A549 (cell line): ENCODE data around the gene TOM1L2. TPM values are rescaled to one million over a fixed set of nuclear protein-coding genes. Genes with fewer than 3 reads are reported as not detected.

Experiments used
- ATAC-seq, 2 experiments: fragments of 200-7000 bp in 1 of 2; fragments of >200 bp in 1 of 2; cut with Nextera tagmentation in 1 of 2; cut with Tn5 transposase in 1 of 2; 3 replicates each; pipeline versions ENCODE4 v1.8.0 to v1.9.1; 2018 to 2020; ENCODE audit warnings: mild to moderate bottlenecking in 1 of 2, moderate library complexity in 1 of 2
- CTCF ChIA-PET: fragments of 300-600 bp; sonication (Branson Sonifier 250); formaldehyde crosslinking; extraction: SDS; loops from one replicate; lab custom pipeline; 2021; ENCODE audit warnings: antibody characterized with exemption, inconsistent platforms; lab: Yijun Ruan, JAX
- POLR2A ChIA-PET: fragments of 350-600 bp; formaldehyde crosslinking; extraction: SDS; loops from one replicate; lab custom pipeline; 2021; ENCODE audit warnings: antibody characterized with exemption, inconsistent platforms; lab: Yijun Ruan, JAX
- DNase-seq, 2 experiments: peaks; one replicate each; pipeline versions ENCODE4 v3.0.0 to v3.0.0-alpha.2; 2011 to 2016; ENCODE audit warnings: low read depth in 1 of 2, low spot score in 1 of 2
- FAIRE-seq: peaks from 2 replicates; lab custom pipeline; 2011; peaks lifted over from hg19 to GRCh38; lab: Jason Lieb, UNC
- H3K27ac ChIP-seq, 2 experiments: fragments of >200 bp; sonication (Bioruptor Twin); formaldehyde crosslinking; 3 replicates each; pipeline ENCODE4 v1.5.1; 2016 to 2017
- H3K4me1 ChIP-seq: fragments of >200 bp; sonication (Bioruptor Twin); formaldehyde crosslinking; 3 replicates; pipeline ENCODE4 v1.6.1; 2016
- H3K4me2 ChIP-seq: fragments of >200 bp; sonication (Bioruptor Twin); formaldehyde crosslinking; 3 replicates; pipeline ENCODE4 v1.6.1; 2016
- H3K4me3 ChIP-seq: fragments of >200 bp; sonication (Bioruptor Twin); formaldehyde crosslinking; 3 replicates; pipeline ENCODE4 v1.5.1; 2016
- H3K9me3 ChIP-seq: fragments of >200 bp; sonication (Bioruptor Twin); formaldehyde crosslinking; 3 replicates; pipeline ENCODE4 v1.6.1; 2016
- BHLHE40 ChIP-seq: IDR thresholded peaks from 2 replicates; pipeline ENCODE4 v1.6.1; 2012; ENCODE audit warnings: low read depth, low read length, inconsistent platforms
- CBX2 ChIP-seq: fragments of 200-600 bp; sonication (generic); IDR thresholded peaks from 2 replicates; pipeline ENCODE4 v1.6.1; 2016; ENCODE audit warnings: low read depth, mild to moderate bottlenecking, borderline replicate concordance
- CHD2 ChIP-seq: fragments of 150-350 bp; IDR thresholded peaks from 2 replicates; pipeline ENCODE4 v1.6.1; 2014; ENCODE audit warnings: low read length; ENCODE audit not compliant: partially characterized antibody
- ESRRA ChIP-seq: fragments of 150-350 bp; IDR thresholded peaks from 2 replicates; pipeline ENCODE4 v1.6.1; 2014; ENCODE audit warnings: mild to moderate bottlenecking, low read length, borderline replicate concordance
- FOXS1 ChIP-seq: fragments of 250-450 bp; sonication (Bioruptor Pico); IDR thresholded peaks from 2 replicates; pipeline ENCODE4 v1.5.0; 2020; ENCODE audit warnings: mild to moderate bottlenecking, moderate library complexity
- HEYL ChIP-seq: fragments of 250-450 bp; sonication (Bioruptor Pico); IDR thresholded peaks from 2 replicates; pipeline ENCODE4 v1.8.0; 2021; ENCODE audit warnings: mild to moderate bottlenecking, moderate library complexity
- HOXA7 ChIP-seq: fragments of 250-450 bp; sonication (Bioruptor Pico); IDR thresholded peaks from 2 replicates; pipeline ENCODE4 v1.5.0; 2020; ENCODE audit warnings: mild to moderate bottlenecking, moderate library complexity
- HOXB5 ChIP-seq: fragments of 250-450 bp; sonication (Bioruptor Pico); IDR thresholded peaks from 2 replicates; pipeline ENCODE4 v1.5.0; 2020; ENCODE audit warnings: mild to moderate bottlenecking, moderate library complexity
- JUN ChIP-seq, 2 experiments: fragments of >200 bp; sonication (Bioruptor Twin); formaldehyde crosslinking; IDR thresholded peaks; 2 replicates in 1 of 2; 3 replicates in 1 of 2; pipeline ENCODE4 v1.6.1; 2016 to 2017
- KDM1A ChIP-seq: fragments of 200-600 bp; sonication (generic); IDR thresholded peaks from 2 replicates; pipeline ENCODE4 v1.6.1; 2016; ENCODE audit warnings: low read depth, mild to moderate bottlenecking
- KDM5A ChIP-seq: fragments of 200-600 bp; sonication (generic); IDR thresholded peaks from 2 replicates; pipeline ENCODE4 v1.6.1; 2016; ENCODE audit warnings: antibody characterized with exemption, mild to moderate bottlenecking
- MAZ ChIP-seq: fragments of 150-350 bp; IDR thresholded peaks from 2 replicates; pipeline ENCODE4 v1.6.1; 2014; ENCODE audit warnings: antibody characterized with exemption, low read depth, low read length, borderline replicate concordance
- NR3C1 ChIP-seq: fragments of >200 bp; sonication (Bioruptor Twin); formaldehyde crosslinking; IDR thresholded peaks from 3 replicates; pipeline ENCODE4 v1.6.1; 2017
- RAD21 ChIP-seq, 2 experiments: fragments of >200 bp in 1 of 2; sonication (Bioruptor Twin) in 1 of 2; formaldehyde crosslinking in 1 of 2; IDR thresholded peaks in 1 of 2; conservative IDR thresholded peaks in 1 of 2; 2 replicates in 1 of 2; 3 replicates in 1 of 2; pipeline ENCODE4 v1.6.1; 2012 to 2018; ENCODE audit warnings: inconsistent platforms in 1 of 2
- RARB ChIP-seq: fragments of 250-450 bp; sonication (Bioruptor Pico); IDR thresholded peaks from 2 replicates; pipeline ENCODE4 v1.8.0; 2021; ENCODE audit warnings: mild to moderate bottlenecking, moderate library complexity
- RFX5 ChIP-seq: fragments of 450-650 bp; IDR thresholded peaks from 2 replicates; pipeline ENCODE4 v1.7.1; 2014; ENCODE audit warnings: antibody characterized with exemption, mild to moderate bottlenecking, moderate library complexity
- SREBF2 ChIP-seq: fragments of 450-650 bp; IDR thresholded peaks from 2 replicates; pipeline ENCODE4 v1.6.1; 2014; ENCODE audit warnings: mild to moderate bottlenecking, moderate library complexity
- TP53 ChIP-seq: fragments of 250-450 bp; sonication (Bioruptor Pico); IDR thresholded peaks from 2 replicates; pipeline ENCODE4 v1.5.0; 2021; ENCODE audit warnings: mild to moderate bottlenecking, moderate library complexity
- ZNF302 ChIP-seq: fragments of 250-450 bp; sonication (Bioruptor Pico); IDR thresholded peaks from 2 replicates; pipeline ENCODE4 v1.9.0; 2021; ENCODE audit warnings: inconsistent platforms, mild to moderate bottlenecking, moderate library complexity
- ZSCAN20 ChIP-seq: fragments of 250-450 bp; sonication (Bioruptor Pico); IDR thresholded peaks from 2 replicates; pipeline ENCODE4 v1.8.0; 2022; ENCODE audit warnings: mild to moderate bottlenecking, moderate library complexity
- WGBS: methylation state at CpG from one replicate; pipeline ENCODE4 v1.1.6; 2017; ENCODE audit errors: missing lambda C conversion rate; 5-methylcytosine and 5-hydroxymethylcytosine counted together
- polyA plus RNA-seq, 4 experiments: library from polyadenylated mRNA; depleted of rRNA in 3 of 4; stranded (reverse); fragments of >200 nt; fragmentation: RNase III in 1 of 4; extraction: RNeasy Plus Mini Kit Qiagen cat#74134 plus additional on column Dnase treatment in 1 of 4; gene quantifications; 2 replicates in 3 of 4; 3 replicates in 1 of 4; pipeline ENCODE4 v1.2.3, GENCODE V29; 2011 to 2017
- TF ChIP-seq, protein P1 (sequence below): fragments of >200 bp; sonication (Bioruptor Twin); formaldehyde crosslinking; IDR thresholded peaks from 3 replicates; pipeline ENCODE4 v1.6.1; 2016
- TF ChIP-seq, protein P2 (sequence below): fragments of >200 bp; sonication (Bioruptor Twin); formaldehyde crosslinking; IDR thresholded peaks from 3 replicates; pipeline ENCODE4 v1.5.1; 2016
- TF ChIP-seq, protein P3 (sequence below): fragments of 250-450 bp; sonication (Bioruptor Pico); IDR thresholded peaks from 2 replicates; pipeline ENCODE4 v1.5.0; 2021; ENCODE audit warnings: mild to moderate bottlenecking, moderate library complexity, borderline replicate concordance

Gene TOM1L2
- polyA plus RNA-seq, 2 of the 4 experiments (the other 2 are of a cell fraction) = 19.2 to 24.7 TPM

DNA sequence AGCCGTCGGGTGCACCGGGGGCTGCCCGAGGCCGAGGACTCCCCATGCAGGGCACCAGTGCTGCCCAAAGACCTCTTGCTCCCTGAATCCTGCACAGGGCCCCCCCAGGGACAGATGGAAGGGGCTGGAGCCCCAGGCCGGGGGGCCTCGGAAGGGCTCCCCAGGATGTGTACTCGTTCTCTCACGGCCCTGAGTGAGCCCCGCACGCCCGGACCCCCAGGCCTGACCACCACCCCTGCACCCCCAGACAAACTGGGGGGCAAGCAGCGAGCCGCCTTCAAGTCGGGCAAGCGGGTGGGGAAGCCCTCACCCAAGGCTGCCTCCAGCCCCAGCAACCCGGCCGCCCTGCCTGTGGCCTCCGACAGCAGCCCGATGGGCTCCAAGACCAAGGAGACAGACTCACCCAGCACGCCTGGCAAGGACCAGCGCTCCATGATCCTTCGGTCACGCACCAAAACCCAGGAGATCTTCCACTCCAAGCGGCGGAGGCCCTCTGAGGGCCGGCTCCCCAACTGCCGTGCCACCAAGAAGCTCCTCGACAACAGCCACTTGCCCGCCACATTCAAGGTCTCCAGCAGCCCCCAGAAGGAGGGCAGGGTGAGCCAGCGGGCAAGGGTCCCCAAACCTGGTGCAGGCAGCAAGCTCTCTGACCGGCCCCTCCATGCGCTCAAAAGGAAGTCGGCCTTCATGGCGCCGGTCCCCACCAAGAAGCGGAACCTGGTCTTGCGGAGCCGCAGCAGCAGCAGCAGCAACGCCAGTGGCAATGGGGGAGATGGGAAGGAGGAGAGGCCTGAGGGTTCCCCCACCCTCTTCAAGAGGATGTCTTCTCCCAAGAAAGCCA lies 176.0 kb downstream of the TOM1L2 start:
- WGBS = 95% methylated on average over 32 of the region's 40 CpGs
- FAIRE-seq (no peak), ATAC-seq (no peak), DNase-seq (no peak)
- ChIA-PET POLR2A (interaction anchor here (0.6 kb wide), 1 partner anchor 30 kb away, joined by 3 read pairs; no protein-coding TSS in a partner anchor), CTCF (interaction anchor here (1.3 to 5.0 kb wide), 5 partner anchors 12 to 64 kb away, joined by 3 to 28 read pairs (median 3); no protein-coding TSS in a partner anchor)
- H3K4me1 ChIP-seq = no peaks in the 10 kb centered on the region; the same call in 2 of the 3 replicates
- no peak overlapping the region for H3K27ac ChIP-seq
- TF ChIP-seq JUN (IDR thresholded peaks at IDR 0.05) = 0 out of 5 replicates have a peak, but pooled peaks of 1 of the 2 experiments have one; percentile 23
- no peak for TF ChIP-seq SREBF2
- H3K9me3 ChIP-seq = no peaks in the 10 kb centered on the region
- no peak overlapping the region for H3K4me3 ChIP-seq
- no peak overlapping the region for H3K4me2 ChIP-seq

DNA sequence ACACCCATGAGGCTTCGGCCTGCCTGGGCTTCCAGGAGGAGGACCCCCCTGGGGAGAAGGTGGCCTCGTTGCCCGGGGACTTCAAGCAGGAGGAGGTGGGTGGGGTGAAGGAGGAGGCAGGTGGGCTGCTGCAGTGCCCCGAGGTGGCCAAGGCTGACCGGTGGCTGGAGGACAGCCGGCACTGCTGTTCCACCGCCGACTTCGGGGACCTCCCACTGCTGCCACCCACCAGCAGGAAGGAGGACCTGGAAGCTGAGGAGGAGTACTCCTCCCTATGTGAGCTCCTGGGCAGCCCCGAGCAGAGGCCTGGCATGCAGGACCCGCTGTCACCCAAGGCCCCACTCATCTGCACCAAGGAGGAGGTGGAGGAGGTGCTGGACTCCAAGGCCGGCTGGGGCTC lies 176.9 kb downstream of the TOM1L2 start:
- Histone ChIP-seq H3K4me3 (no peak overlapping the region), H3K4me1 (no peaks in the 10 kb centered on the region; the same call in 2 of the 3 replicates), H3K4me2 (no peak overlapping the region)
- FAIRE-seq = no peak
- WGBS = 91% methylated on average over 12 of the region's 12 CpGs
- no peak for ATAC-seq
- POLR2A ChIA-PET = no interaction called here
- TF ChIP-seq RAD21 (conservative IDR thresholded peaks at IDR 0.05 in 1 of 2, IDR thresholded peaks at IDR 0.05 in 1 of 2) (no peak), ESRRA (no peak), HOXA7 (CRISPR knock-in tag) (no peak), HEYL (CRISPR knock-in tag) (no peak), NR3C1 (no peak), TP53 (CRISPR knock-in tag) (no peak), RARB (CRISPR knock-in tag) (no peak)
- TF ChIP-seq, protein P1, sequence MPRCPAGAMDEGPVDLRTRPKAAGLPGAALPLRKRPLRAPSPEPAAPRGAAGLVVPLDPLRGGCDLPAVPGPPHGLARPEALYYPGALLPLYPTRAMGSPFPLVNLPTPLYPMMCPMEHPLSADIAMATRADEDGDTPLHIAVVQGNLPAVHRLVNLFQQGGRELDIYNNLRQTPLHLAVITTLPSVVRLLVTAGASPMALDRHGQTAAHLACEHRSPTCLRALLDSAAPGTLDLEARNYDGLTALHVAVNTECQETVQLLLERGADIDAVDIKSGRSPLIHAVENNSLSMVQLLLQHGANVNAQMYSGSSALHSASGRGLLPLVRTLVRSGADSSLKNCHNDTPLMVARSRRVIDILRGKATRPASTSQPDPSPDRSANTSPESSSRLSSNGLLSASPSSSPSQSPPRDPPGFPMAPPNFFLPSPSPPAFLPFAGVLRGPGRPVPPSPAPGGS = no peak
- TF ChIP-seq, protein P2, sequence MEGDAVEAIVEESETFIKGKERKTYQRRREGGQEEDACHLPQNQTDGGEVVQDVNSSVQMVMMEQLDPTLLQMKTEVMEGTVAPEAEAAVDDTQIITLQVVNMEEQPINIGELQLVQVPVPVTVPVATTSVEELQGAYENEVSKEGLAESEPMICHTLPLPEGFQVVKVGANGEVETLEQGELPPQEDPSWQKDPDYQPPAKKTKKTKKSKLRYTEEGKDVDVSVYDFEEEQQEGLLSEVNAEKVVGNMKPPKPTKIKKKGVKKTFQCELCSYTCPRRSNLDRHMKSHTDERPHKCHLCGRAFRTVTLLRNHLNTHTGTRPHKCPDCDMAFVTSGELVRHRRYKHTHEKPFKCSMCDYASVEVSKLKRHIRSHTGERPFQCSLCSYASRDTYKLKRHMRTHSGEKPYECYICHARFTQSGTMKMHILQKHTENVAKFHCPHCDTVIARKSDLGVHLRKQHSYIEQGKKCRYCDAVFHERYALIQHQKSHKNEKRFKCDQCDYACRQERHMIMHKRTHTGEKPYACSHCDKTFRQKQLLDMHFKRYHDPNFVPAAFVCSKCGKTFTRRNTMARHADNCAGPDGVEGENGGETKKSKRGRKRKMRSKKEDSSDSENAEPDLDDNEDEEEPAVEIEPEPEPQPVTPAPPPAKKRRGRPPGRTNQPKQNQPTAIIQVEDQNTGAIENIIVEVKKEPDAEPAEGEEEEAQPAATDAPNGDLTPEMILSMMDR = no peak
- TF ChIP-seq, all 56 proteins: peak for 0
- CTCF ChIA-PET = interaction anchor here (1.0 to 5.0 kb wide), 4 partner anchors 13 to 95 kb away, joined by 3 to 28 read pairs (median 4); no protein-coding TSS in a partner anchor
- no peak for DNase-seq
- no peak overlapping the region for H3K27ac ChIP-seq
- no peaks in the 10 kb centered on the region for H3K9me3 ChIP-seq

DNA sequence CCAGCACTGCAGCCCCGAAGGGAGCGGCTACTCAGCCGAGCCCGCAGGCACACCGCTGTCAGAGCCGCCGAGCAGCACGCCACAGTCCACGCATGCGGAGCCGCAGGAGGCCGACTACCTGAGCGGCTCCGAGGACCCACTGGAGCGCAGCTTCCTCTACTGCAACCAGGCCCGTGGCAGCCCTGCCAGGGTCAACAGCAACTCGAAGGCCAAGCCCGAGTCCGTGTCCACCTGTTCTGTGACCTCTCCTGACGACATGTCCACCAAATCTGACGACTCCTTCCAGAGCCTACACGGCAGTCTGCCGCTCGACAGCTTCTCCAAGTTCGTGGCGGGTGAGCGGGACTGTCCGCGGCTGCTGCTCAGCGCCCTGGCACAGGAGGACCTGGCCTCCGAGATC lies 177.8 kb downstream of the TOM1L2 start:
- FAIRE-seq (no peak), ATAC-seq (no peak), DNase-seq (no peak)
- WGBS = 95% methylated on average over 31 of the region's 31 CpGs
- Histone ChIP-seq H3K4me1 (peaks cover 9% of the 10 kb centered on the region), H3K9me3 (no peaks in the 10 kb centered on the region), H3K27ac (no peak overlapping the region), H3K4me3 (no peak overlapping the region), H3K4me2 (no peak overlapping the region)
- POLR2A ChIA-PET = no interaction called here
- CTCF ChIA-PET = interaction anchor here (1.0 to 5.0 kb wide), 3 partner anchors 18 to 96 kb away, joined by 3 to 28 read pairs (median 5); no protein-coding TSS in a partner anchor
- TF ChIP-seq ZSCAN20 (CRISPR knock-in tag) (no peak), MAZ (no peak), CBX2 (no peak), RFX5 (no peak), RAD21 (conservative IDR thresholded peaks at IDR 0.05 in 1 of 2, IDR thresholded peaks at IDR 0.05 in 1 of 2) (no peak), KDM5A (no peak), HOXB5 (CRISPR knock-in tag) (no peak), CHD2 (no peak), ZNF302 (CRISPR knock-in tag) (no peak), KDM1A (no peak), FOXS1 (CRISPR knock-in tag) (no peak), JUN (IDR thresholded peaks at IDR 0.05) (no peak), BHLHE40 (no peak), SREBF2 (no peak)
- TF ChIP-seq, protein P3, sequence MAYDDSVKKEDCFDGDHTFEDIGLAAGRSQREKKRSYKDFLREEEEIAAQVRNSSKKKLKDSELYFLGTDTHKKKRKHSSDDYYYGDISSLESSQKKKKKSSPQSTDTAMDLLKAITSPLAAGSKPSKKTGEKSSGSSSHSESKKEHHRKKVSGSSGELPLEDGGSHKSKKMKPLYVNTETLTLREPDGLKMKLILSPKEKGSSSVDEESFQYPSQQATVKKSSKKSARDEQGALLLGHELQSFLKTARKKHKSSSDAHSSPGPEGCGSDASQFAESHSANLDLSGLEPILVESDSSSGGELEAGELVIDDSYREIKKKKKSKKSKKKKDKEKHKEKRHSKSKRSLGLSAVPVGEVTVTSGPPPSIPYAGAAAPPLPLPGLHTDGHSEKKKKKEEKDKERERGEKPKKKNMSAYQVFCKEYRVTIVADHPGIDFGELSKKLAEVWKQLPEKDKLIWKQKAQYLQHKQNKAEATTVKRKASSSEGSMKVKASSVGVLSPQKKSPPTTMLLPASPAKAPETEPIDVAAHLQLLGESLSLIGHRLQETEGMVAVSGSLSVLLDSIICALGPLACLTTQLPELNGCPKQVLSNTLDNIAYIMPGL (CRISPR knock-in tag) = no peak
- TF ChIP-seq, all 56 proteins: peak for 0
